CD4-positive, alpha-beta T cell treated with Interleukin-2 at 100 ng/mL for 4 hours (primary cell): ENCODE results near the gene DDX19B.

Experiments used
- DNase-seq: peaks from one replicate; pipeline ENCODE4 v3.0.0-alpha.2; 2020; ENCODE audit warnings: low spot score

Gene DDX19B

DNA sequence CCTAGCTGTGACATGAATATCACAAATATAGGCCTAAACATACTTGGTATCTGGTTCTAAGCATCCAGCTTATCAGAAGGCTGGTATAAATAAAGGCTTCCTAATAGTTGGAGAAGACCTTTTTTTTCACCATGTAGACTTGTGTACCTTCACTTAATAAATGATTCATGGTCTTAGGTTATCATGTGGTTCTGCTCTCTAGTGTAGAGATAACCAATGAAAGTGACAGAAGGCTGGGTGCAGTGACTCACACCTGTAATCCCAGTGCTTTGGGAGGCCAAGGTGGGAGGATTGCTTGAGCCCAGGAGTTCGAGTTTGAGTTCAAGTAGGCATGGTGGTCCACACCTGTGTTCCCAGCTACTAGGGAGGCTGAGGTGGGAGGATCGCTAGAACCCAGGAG lies 50.8 kb downstream of the DDX19B start:
- no peak for DNase-seq

DNA sequence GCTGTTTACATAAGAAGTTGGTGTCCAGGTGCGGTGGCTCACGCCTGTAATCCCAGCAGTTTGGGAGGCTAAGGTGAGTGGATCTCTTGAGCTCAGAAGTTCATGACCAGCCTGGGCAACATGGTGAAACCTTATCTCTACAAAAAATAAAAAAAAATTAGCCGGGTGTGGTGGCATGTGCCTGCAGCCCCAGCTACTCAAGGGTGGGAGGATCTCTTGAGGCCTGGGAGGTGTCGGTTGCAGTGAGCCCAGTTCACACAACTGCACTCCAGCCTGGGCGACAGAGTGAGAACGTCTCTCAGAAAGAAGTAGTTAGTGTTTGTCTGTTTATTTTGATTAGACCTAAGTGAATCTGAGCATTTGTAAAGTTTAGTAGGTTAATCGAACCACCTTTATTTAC lies 60.6 kb downstream of the DDX19B start:
- DNase-seq = no peak

DNA sequence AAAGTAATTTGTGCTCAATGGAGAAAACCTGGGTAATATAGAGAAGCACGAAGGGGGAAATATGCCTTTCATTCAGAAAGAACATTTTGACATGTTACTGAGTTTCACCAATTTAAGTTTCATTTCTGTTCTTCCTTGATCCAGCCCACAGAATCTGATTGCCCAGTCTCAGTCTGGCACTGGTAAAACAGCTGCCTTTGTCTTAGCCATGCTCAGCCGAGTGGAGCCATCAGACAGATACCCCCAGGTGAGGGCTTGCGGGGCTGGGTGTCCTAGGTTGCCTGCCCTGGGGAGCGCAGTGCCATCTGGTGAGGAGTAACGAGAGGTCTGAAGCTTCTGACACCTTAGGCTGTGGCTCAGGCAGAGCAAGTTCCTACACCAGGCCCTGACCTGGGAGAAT lies 65.4 kb downstream of the DDX19B start:
- no peak for DNase-seq

DNA sequence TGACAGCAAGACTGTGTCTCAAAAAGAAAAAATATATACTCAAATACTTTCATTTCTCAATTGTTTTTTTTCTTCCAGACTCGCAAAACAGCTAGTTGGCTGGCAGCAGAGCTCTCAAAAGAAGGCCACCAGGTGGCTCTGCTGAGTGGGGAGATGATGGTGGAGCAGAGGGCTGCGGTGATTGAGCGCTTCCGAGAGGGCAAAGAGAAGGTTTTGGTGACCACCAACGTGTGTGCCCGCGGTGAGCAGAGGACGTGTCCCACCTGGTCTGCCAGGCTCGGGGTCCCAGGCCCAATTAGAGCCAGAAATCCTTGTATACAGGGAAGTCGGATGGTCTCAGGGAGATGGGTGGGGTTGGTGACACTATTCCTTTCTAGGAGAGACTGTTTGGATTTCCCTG lies 71.2 kb downstream of the DDX19B start:
- peak; percentile 58 for DNase-seq

DNA sequence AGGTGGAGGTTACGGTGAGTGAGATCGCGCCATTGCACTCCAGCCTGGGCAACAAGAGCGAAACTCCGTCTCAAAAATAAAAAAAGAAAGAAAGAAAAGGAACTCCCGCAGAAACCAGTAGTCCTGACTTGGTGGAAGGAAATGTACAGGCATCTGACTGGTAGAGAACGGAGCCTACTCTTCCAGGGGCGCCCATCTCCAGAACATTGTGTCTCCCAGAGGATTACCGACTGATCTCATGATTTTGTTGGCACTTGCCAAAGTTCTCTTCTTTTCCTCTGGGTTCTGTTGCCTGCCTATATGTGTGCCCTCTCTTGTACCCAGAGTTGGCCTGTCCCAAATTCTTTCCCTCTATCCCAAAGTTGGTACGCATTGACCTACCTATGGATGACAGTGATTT lies 71.9 kb downstream of the DDX19B start:
- DNase-seq = no peak

DNA sequence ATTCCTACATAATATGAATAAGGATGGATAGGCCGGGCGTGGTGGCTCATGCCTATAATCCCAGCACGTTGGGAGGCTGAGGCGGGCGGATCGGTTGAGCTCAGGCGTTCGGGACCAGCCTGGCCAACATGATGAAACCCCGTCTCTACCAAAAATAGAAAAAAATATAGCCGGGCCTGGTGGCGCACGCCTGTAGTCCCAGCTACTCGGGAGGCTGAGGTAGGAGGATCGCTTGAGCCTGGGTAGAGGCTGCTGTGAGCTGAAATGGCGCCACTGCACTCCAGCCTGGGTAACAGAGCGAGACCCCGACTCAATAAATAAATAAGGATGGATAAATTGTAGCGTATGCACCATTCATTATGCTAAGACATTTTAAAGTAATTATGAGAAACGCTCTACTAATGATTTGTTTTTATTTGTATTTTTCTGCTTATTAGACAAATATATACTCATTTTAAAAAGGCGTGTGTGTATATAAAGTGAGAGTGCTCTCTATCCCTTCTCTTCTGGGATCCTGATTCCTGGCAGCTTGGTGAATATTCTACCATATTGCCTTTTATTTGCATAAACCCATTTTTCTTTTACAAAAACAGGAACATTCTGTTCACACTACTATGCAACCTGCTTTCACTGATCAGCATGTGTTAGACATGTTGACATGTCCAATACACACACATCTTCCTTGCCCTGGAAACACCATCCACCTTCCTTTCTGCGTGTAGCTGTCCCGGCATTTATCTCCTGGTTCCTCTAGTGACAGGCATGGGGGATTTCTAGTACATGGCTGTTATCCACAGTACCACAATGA lies 74.1 kb downstream of the DDX19B start:
- no peak for DNase-seq

DNA sequence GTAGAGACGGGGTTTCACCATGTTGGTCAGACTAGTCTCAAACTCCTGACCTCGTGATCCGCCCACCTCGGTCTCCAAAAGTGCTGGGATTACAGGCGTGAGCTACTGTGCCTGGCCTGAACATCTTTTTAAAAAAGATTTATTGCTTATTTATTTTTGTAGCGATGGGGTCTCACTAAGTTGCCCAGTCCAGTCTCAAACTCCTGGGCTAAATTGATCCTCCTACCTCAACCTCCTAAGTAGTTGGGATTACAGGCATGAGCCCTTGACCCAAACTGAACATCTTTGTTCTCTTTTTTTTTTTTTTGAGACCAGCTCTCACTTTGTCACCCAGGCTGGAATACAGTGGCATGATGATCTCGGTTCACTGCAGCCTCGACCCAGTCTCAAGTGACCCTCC lies 75.2 kb downstream of the DDX19B start:
- no peak for DNase-seq

DNA sequence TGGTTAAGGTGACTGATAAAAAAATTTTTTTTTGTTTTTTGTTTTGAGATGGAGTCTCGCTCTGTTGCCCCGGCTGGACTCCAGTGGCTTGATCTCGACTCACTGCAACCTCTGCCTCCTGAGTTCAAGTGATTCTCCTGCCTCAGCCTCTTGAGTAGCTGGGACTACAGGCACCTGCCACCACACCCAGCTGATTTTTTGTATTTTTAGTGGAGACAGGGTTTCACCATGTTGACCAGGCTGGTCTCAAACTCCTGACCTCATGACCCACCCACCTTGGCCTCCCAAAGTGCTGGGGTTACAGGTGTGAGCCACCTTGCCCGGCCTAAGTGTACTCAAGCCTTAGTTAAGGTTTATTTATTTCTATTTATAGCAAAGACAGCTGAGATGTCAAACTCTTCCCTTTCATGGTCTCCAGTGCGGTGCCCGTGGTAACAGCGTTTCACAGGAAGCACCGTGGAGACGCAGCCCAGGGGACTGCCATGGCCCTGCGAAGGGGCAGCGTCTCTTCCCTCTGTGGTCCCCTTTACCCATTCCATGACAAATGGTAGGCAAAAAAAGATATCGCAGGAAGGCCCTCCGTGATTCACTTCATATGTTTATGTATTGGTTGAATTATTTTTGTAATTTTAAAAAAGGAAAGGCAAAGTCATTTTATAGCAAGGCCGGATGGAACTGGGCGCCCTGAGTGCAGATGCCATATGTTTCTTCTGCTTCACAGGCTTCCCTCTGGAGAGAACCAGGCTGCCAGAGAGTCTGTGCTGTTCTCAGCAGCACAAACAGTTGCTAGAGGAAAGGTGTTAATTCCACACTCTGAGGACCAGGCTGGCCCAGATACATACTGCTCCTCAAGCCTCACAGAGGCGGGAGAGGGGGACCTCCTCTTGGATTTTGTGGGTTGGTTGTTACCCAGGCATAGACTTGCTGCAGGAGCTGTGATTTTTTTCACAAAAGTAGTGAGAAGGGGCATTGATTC lies 76.9 kb downstream of the DDX19B start:
- no peak for DNase-seq

DNA sequence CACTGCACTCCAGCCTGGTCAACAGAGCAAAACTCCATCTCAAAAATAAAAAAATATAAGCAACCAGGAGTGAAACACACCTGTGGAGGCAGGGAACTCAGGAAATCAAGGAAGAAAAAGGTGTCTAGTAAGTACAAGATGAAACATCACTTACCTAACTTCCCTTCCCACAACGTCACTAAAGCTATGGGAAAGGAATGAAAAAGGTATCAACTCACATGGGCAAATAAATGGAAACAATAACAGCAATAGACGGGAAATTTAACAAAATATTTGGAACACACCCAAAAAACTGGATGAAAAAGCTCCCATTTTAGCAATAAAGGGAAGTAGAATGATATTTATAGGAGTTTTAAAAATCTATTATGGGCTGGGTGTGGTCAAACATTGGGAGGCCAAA lies 78.8 kb downstream of the DDX19B start:
- DNase-seq = no peak

DNA sequence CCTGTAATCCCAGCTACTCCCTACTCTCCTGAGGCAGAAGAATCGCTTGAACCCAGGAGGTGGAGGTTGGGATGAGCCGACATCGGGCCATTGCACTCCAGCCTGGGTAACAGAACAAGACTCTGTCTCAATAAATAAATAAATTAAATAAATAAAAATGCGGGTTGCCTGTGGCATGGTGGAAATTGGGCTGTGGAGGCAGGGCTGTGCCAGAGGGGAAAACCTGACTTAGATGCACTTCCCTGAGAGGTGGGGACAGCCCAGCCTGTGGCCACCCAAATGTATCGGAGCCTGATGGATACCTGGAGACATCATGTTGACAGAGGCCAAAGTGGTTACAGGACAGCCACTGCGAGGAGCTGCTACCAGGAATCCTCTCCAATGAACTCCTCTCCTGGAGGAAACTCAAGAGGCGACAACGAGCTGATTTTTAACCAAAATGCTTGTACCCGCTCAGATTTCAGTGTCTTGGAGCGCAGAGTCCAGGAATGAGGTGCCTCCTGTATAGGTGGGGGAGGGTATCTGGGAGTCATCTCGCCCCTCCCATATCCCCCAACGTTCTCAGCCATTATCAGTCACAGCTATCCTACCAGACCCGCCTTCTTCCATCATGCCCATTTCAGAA lies 80.0 kb downstream of the DDX19B start:
- DNase-seq = no peak

DNA sequence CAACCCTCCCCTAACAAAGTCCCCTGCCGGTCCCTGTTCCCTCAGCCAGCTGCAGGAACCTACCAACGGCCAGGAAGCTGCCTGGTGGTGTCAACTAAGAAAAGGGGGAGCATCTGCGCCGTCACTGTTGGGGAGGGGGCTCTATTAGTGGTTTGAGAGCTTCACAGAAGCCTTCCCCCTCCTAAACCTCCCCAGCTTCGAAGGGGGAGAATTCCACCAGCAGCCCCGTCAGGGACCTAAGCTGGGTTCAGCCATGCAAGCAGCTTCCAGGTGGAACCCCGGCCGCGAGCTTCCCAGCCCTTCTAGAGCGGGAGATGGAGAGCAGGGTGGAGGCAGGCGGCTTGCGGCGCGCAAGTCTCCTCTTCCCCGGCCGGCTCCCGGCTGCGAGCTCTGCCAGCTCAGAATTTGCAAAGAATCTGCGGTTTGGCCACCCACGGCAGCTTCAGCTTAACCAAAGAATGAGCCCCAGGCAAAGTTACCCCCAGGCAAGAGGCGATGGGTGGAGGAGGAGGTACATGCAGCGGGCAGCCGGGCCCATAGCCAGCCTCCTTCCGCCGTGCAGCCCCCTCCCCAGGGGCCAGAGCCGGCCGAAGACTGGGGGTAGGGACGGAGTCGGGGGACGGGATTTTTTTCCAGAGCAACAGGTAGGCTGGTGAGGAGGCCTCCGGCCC lies 81.4 kb downstream of the DDX19B start:
- DNase-seq = peak; percentile 59

DNA sequence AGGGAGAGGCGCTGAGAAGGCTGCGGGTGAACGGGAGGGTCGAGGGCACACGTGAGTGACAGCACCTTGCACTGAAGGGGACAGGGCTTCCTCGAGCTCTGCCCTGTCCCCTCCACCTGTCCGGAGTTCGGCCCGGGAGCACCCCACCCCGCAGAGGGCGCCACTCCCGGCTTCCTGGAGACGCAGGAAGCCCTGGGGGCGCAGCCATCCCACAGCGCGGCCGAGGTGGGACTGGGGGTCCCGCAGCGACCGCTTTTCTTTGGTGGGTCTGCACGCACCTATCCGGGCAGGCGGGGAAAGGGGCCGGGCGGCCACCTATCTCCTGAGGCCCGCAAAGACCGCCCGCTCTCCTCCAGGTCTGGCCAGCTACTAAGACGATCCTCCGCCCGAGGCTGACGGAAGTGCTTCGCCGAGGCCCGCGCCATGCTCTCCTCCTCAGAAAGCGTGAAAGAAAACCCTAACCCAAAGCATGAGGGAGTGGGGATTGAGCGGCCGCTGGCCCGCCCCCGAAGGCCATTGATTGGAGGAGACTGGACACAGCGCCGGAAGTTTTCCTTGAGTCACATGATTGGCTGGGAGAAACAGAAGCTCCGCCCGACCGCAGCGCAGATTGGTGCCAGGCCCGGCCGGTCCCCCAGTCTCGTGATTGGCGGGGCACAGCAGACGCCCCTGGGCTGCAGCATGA lies 82.1 kb downstream of the DDX19B start:
- DNase-seq = peak; percentile 97

DNA sequence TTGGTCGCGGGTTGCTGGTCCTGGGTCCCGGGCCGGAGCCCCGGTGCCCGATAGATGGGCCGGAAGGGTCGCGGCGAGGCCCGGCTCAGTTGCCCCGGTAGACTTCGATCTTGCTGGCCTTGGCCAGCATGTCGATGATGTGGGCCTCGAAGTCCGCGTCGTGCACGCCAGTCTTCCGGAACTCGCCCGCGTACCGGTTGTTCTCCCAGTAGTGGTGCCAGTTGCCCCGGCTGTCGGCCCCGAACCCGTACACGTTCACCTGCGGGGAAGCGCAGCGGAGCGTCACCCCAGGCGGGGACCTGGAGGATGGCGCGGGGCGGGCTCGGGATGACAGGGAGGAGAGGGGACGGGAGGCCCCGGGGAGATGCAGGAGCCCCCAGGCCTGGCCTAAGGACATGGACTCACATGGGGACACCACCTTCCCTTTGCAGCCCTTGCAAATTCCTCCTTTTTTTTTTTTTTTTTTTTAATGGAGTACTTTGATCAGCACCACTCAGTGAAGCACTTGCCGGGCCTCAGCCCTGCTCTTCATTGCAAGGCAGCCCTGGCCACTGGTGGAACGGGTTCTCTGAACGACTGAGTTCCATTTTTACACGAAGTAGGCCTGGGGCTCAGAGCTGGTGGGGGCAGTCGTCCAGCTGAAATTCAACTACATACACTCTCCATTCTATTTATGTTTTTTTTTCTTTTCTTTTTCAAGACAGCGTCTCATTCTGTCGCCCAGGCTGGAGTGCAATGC lies 82.8 kb downstream of the DDX19B start:
- no peak for DNase-seq

DNA sequence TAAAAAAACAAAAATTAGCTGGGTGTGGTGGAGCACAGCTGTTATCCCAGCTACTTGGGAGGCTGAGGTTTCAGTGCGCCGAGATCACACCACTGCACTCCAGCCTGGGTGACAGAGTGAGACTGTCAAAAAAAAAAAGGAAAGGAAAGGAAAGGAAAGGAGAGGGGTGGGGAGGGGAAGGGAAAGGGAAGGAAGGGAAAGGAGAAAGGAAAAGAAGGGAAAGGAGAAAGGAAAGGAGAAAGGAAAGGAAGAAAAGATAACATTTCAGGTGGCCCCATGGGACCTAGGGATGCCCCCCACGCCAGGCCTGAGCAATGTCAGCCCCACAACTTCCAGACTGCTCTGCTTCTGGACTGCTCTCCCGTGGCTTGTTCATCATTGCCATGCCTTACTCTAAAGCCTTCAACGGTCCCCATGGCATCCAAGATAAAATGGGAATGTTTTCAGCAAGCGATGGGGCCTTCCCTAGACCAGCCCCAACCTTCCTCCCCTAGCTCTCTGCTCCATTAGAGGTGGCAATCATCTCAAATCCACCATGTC lies 84.5 kb downstream of the DDX19B start:
- no peak for DNase-seq
